ENCODE measurements around the gene EGF.

Gene EGF

DNA sequence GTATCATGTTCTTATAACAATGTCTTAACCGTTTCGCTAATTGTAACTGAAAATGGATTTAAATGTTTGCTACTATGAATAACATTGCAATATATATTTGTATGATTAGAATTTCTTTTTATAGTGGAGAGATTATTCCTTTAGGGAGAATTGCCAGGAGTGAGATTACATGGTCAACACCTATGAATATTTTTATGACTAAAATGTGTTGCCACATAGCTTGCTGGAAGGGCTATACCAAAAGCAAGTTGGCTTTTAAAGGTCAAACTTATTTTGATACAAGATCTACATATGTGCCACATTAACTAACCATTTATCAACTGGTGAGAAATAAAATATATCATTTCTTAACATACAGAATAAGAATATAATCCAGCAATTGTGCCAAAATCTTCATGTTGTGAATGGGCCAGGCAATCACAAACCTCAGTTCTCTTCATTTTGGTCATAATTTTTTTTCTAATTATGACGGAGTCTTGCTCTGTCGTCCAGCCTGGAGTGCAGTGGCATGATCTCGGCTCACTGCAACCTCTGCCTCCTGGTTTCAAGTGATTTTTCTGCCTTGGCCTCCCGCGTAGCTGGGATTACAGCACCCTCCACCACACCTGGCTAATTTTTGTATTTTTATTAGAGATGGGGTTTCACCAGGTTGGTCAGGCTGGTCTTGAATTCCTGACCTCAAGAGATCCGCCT is 10.0 kb upstream of the EGF start:
- Histone ChIP-seq H3K36me3 (no peaks in the 10 kb centered on the region), H3K4me1 (ENCODE audit: control insufficient read depth in 1 of 2, insufficient read depth in 1 of 2, low read depth in 1 of 2, low read length in 1 of 2) (no peaks in the 10 kb centered on the region), H3K27ac (no peak overlapping the region), H3K9me3 (no peaks in the 10 kb centered on the region), H3K4me3 (ENCODE audit: low read depth in 1 of 2, low read length in 1 of 2) (no peak overlapping the region), H3K27me3 (no peaks in the 10 kb centered on the region)
- no peak for TF ChIP-seq CTCF (IDR thresholded peaks at IDR 0.05)

DNA sequence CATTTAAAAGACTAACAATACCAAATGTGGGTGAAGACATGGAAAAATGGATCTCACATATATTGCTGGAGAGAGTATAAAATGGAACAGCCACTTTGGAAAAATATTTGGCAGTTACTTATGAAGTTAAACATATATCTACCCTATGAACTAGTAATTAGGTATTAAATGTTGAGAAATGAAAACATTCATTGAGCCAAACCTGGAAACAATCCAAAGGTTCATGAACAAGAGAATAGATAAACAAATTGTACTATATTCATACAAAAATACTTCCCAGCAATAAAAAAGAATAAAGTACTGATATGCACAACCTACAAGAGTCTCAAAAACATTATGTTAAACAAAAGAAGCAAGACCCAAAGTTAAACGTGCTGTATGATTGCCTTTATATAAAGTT is 4.0 kb upstream of the EGF start:
- Histone ChIP-seq H3K27me3 (no peaks in the 10 kb centered on the region), H3K27ac (no peak overlapping the region)

GRCh38 chr4:109910256-109910655 is 2.4 kb upstream of the EGF start:
- Histone ChIP-seq H3K27me3 (no peaks in the 10 kb centered on the region), H3K4me1 (ENCODE audit: control insufficient read depth in 1 of 2, insufficient read depth in 1 of 2, low read depth in 1 of 2, low read length in 1 of 2) (no peaks in the 10 kb centered on the region), H3K36me3 (no peaks in the 10 kb centered on the region), H3K9me3 (no peaks in the 10 kb centered on the region), H3K4me3 (ENCODE audit: low read depth in 1 of 2, low read length in 1 of 2) (no peak overlapping the region), H3K27ac (no peak overlapping the region)
- TF ChIP-seq CTCF (IDR thresholded peaks at IDR 0.05): no peak

More for the DNA sequence above, 4.0 kb upstream of the EGF start:
- H3K36me3 ChIP-seq: no peaks in the 10 kb centered on the region
- H3K4me1 ChIP-seq (ENCODE audit: control insufficient read depth in 1 of 2, insufficient read depth in 1 of 2, low read depth in 1 of 2, low read length in 1 of 2): no peaks in the 10 kb centered on the region
- TF ChIP-seq CTCF (IDR thresholded peaks at IDR 0.05): no peak
- no peak overlapping the region for H3K4me3 ChIP-seq (ENCODE audit: low read depth in 1 of 2, low read length in 1 of 2)
- H3K9me3 ChIP-seq: no peaks in the 10 kb centered on the region

- no peak overlapping the region for H3K4me3 ChIP-seq (ENCODE audit: low read depth in 1 of 2, low read length in 1 of 2)
- no peaks in the 10 kb centered on the region for H3K36me3 ChIP-seq
- no peaks in the 10 kb centered on the region for H3K9me3 ChIP-seq
- no peak overlapping the region for H3K27ac ChIP-seq
- no peak for TF ChIP-seq CTCF (IDR thresholded peaks at IDR 0.05)
- H3K27me3 ChIP-seq: no peaks in the 10 kb centered on the region
- H3K4me1 ChIP-seq (ENCODE audit: control insufficient read depth in 1 of 2, insufficient read depth in 1 of 2, low read depth in 1 of 2, low read length in 1 of 2): no peaks in the 10 kb centered on the region
Measured at GRCh38 chr4:109913596-109914241, 1.0 kb downstream of the EGF start.

DNA sequence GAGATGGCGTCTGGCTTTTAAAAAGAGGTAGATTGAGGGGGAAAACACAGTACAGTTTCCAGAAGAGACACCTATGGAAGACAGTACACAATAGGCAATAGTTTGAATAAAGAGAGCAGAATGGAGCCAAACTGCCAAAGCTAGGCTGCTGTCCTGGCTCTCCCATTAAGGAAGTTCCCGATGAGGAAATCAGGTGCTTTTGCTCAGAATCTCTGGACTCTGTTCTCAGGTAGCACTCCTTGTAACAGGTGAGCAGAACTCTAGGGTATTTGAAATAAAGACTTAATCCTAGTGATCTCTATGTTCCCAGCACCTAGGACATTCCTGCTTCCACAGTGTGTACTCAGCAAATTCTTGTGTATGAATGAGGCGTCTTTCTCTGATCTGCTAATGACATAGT is 1.6 kb downstream of the EGF start:
- Histone ChIP-seq H3K36me3 (no peaks in the 10 kb centered on the region), H3K27me3 (no peaks in the 10 kb centered on the region), H3K4me3 (ENCODE audit: low read depth in 1 of 2, low read length in 1 of 2) (no peak overlapping the region), H3K4me1 (ENCODE audit: control insufficient read depth in 1 of 2, insufficient read depth in 1 of 2, low read depth in 1 of 2, low read length in 1 of 2) (no peaks in the 10 kb centered on the region), H3K9me3 (no peaks in the 10 kb centered on the region), H3K27ac (no peak overlapping the region)
- TF ChIP-seq CTCF (IDR thresholded peaks at IDR 0.05): no peak

All from neutrophil (primary cell).